ENCODE data around the gene BRIX1.

Gene BRIX1

GRCh38 chr5:34923694-34924461 is 8.4 kb downstream of the BRIX1 start:
- FAIRE-seq, result no peak
- no peak for DNase-seq (ENCODE audit: insufficient read length, low spot score)
- TF ChIP-seq, protein P1, sequence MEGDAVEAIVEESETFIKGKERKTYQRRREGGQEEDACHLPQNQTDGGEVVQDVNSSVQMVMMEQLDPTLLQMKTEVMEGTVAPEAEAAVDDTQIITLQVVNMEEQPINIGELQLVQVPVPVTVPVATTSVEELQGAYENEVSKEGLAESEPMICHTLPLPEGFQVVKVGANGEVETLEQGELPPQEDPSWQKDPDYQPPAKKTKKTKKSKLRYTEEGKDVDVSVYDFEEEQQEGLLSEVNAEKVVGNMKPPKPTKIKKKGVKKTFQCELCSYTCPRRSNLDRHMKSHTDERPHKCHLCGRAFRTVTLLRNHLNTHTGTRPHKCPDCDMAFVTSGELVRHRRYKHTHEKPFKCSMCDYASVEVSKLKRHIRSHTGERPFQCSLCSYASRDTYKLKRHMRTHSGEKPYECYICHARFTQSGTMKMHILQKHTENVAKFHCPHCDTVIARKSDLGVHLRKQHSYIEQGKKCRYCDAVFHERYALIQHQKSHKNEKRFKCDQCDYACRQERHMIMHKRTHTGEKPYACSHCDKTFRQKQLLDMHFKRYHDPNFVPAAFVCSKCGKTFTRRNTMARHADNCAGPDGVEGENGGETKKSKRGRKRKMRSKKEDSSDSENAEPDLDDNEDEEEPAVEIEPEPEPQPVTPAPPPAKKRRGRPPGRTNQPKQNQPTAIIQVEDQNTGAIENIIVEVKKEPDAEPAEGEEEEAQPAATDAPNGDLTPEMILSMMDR (IDR thresholded peaks at IDR 0.05; ENCODE audit: insufficient read depth, missing control alignments), result no peak

DNA sequence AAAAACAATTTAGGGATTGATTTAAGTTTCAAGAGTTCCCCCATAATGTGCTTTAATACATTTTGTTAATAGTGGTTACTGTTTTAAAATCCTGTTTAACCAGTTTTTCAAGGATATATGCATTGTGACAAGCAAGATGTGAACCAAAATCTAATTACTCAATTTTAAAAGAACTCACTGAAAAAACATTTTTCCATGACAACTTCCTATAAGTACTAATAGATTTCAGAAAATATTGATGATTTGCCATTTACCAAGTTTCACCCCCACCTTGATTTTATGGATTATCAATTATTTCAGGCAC is 8.9 kb downstream of the BRIX1 start:
- TF ChIP-seq, protein P1 (IDR thresholded peaks at IDR 0.05; ENCODE audit: insufficient read depth, missing control alignments), result no peak
- DNase-seq (ENCODE audit: insufficient read length, low spot score) (no peak), FAIRE-seq (no peak)

DNA sequence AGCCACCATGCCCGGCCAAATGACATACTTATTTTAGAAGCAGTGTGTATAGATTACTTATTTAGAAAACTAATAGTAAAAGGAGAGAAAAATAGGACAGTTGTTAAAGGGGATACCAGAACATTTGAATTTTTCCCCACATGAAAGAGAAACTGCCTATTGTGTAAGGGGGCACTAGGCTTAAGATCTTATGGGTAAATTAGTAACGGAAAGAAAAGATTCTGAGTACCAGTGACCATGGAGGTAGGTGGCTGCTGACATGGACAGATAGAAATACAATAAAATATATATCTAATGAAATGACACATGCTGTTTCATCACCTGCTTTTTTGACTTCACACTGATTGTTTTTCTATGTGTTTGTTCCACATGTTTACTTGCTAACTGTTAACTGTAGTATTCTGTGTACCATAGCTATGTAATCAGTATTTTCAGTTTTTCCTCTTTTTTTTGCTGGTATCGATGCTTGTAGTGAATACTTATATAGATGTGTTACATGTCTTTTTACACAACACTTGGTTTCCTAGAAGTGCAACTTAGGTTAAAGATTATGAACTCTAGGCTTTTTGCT is 10.9 kb downstream of the BRIX1 start:
- no peak for DNase-seq (ENCODE audit: insufficient read length, low spot score)
- FAIRE-seq, result no peak
- TF ChIP-seq, protein P1 (IDR thresholded peaks at IDR 0.05; ENCODE audit: insufficient read depth, missing control alignments), result no peak

DNA sequence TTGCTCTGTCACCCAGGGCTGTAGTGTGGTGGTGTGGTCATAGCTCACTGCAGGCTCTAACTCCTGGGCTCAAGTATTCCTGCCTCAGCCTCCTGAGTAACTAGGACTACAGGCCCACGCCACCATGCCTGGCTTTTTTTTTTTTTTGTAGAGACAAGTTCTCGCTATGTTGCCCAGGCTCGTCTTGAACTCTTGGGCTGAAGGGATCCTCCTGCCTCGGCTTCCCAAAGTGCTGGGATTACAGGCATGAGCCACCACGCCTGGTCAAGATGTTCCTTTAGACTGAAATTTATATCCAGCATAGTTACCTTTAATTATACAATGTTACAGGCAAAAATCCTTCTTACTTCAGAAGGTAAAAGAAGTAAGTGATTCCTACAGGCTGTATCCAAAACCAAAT is 12.3 kb downstream of the BRIX1 start:
- FAIRE-seq (no peak), DNase-seq (ENCODE audit: insufficient read length, low spot score) (no peak)
- TF ChIP-seq, protein P1 (IDR thresholded peaks at IDR 0.05; ENCODE audit: insufficient read depth, missing control alignments), result no peak

- TF ChIP-seq, protein P1 (IDR thresholded peaks at IDR 0.05; ENCODE audit: insufficient read depth, missing control alignments), result no peak
- FAIRE-seq (no peak), DNase-seq (ENCODE audit: insufficient read length, low spot score) (no peak)
Observed at GRCh38 chr5:34928267-34928666, 12.8 kb downstream of the BRIX1 start.

DNA sequence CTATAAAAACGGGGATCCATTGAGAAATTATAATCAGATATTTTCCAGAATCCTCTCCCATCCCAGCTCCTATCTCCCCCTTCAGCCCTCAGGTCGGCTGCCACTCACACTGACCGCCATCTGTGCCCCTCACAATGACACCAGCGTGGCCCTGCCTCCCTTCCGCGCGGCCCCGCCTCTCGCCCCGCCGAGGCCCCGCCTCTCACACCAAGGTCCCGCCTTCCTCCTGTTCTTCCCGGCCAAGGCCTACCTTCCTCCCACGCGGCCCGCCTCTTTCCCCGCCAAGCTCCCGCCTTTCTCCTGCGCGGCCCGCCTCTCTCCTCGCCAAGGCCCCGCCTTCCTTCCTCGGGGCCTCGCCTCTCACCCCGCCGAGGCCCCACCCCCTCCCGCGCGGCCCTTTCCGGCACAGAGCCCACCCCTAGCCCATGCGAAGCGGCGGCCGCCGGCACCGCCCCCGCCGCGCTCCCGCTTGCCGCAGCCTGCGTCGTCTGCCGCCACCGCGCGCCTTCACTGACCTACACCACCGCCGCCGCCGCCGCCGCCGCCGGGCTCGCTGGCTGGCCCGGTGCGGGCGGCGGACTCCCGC is 13.7 kb downstream of the BRIX1 start, which contains the start of gene DNAJC21:
Gene DNAJC21 (plus strand): TSS at position 426 of the 586 bp plus-strand sequence. CDS start 261 bp downstream, outside the sequence.
- TF ChIP-seq, protein P1 (IDR thresholded peaks at IDR 0.05; ENCODE audit: insufficient read depth, missing control alignments), result no peak
- DNase-seq (ENCODE audit: insufficient read length, low spot score) (peak; percentile 74), FAIRE-seq (no peak)

Data from D721Med (cell line).